Osteoblast (primary cell): ENCODE measurements around the gene ANKS4B. TPM values are rescaled to one million over a fixed set of nuclear protein-coding genes. Genes with fewer than 3 reads are reported as not detected.
A peak's percentile ranks its signal among the peaks of the same experiment; 100 is the strongest.

Experiments used
- DNase-seq: peaks from one replicate; pipeline ENCODE4 v3.0.0; 2011; ENCODE audit warnings: low spot score, mixed read lengths; ENCODE audit not compliant: insufficient read length; ENCODE audit errors: missing footprints
- H2AFZ ChIP-seq: 2 replicates; pipeline ENCODE4 v1.6.0; 2011; ENCODE audit warnings: mild to moderate bottlenecking, low read length
- H3K27ac ChIP-seq: 2 replicates; pipeline ENCODE4 v1.5.1; 2011; ENCODE audit warnings: mild to moderate bottlenecking, low read depth, low read length, moderate library complexity
- H3K27me3 ChIP-seq: 2 replicates; pipeline ENCODE4 v1.6.0; 2012; ENCODE audit warnings: mild to moderate bottlenecking, control low read depth, inconsistent platforms, low read length, moderate library complexity; ENCODE audit not compliant: insufficient read depth
- H3K36me3 ChIP-seq: 2 replicates; pipeline ENCODE4 v1.5.1; 2011; ENCODE audit warnings: mild to moderate bottlenecking, low read length, control low read depth, moderate library complexity; ENCODE audit not compliant: insufficient read depth
- H3K4me1 ChIP-seq: 2 replicates; pipeline ENCODE4 v1.5.1; 2011; ENCODE audit warnings: mild to moderate bottlenecking, low read length, control low read depth, moderate library complexity; ENCODE audit not compliant: insufficient read depth
- H3K4me2 ChIP-seq: 2 replicates; pipeline ENCODE4 v1.6.0; 2011; ENCODE audit warnings: mild to moderate bottlenecking, low read length; ENCODE audit not compliant: insufficient read depth
- H3K4me3 ChIP-seq: fragments of 200-600 bp; sonication (generic); 3 replicates; pipeline ENCODE4 v1.5.1; 2012; ENCODE audit warnings: mild to moderate bottlenecking, low read length, inconsistent platforms; ENCODE audit not compliant: insufficient read depth
- H3K79me2 ChIP-seq: 2 replicates; pipeline ENCODE4 v1.6.0; 2012; ENCODE audit warnings: mild to moderate bottlenecking, low read length, control low read depth, inconsistent platforms; ENCODE audit not compliant: insufficient read depth
- H3K9me3 ChIP-seq: 2 replicates; pipeline ENCODE4 v1.5.1; 2011; ENCODE audit warnings: low read depth, low read length, control low read depth
- H4K20me1 ChIP-seq: 2 replicates; pipeline ENCODE4 v1.6.0; 2012; ENCODE audit warnings: mild to moderate bottlenecking, low read length, control low read depth; ENCODE audit not compliant: insufficient read depth
- CTCF ChIP-seq: IDR thresholded peaks from 2 replicates; pipeline ENCODE4 v1.5.1; 2011; ENCODE audit warnings: mild to moderate bottlenecking, low read depth, low read length, moderate library complexity; ENCODE audit errors: extremely low read depth
- total RNA-seq: library from RNA; depleted of rRNA; stranded (reverse); fragments of >200 nt; gene quantifications from 2 replicates; pipeline ENCODE4 v1.2.3, GENCODE V29; 2012

Gene ANKS4B
- total RNA-seq, 1 donor: not detected

DNA sequence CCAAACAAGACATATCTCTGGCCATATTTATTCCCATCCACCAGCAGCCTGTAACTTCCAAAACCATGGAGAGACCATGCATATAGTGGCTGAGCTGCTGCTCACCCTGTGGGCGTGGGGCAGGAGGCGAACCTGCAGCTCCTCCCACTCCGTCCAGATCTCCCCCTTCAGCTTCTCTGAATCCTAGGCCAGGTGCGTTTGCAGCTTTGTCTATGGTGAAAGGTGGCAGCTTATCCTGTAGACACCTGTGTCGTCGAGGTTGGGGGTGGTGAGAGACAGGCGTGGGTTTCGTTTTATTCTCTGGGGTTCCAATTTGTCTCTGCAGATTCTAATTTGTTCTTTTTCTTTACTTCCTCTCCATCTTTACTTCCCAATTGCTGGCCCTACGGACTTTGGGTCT lies 9.7 kb upstream of the ANKS4B start:
- H3K27ac ChIP-seq: no peak overlapping the region
- no peaks in the 10 kb centered on the region for H4K20me1 ChIP-seq
- no peak for TF ChIP-seq CTCF
- H3K4me2 ChIP-seq: no peak overlapping the region
- no peak overlapping the region for H3K4me3 ChIP-seq
- peak; percentile 5 for DNase-seq
- H2AFZ ChIP-seq: no peak overlapping the region
- peaks cover 50% of the 10 kb centered on the region for H3K27me3 ChIP-seq
- H3K9me3 ChIP-seq: no peaks in the 10 kb centered on the region
- H3K36me3 ChIP-seq: no peaks in the 10 kb centered on the region
- no peaks in the 10 kb centered on the region for H3K4me1 ChIP-seq
- H3K79me2 ChIP-seq: no peaks in the 10 kb centered on the region

DNA sequence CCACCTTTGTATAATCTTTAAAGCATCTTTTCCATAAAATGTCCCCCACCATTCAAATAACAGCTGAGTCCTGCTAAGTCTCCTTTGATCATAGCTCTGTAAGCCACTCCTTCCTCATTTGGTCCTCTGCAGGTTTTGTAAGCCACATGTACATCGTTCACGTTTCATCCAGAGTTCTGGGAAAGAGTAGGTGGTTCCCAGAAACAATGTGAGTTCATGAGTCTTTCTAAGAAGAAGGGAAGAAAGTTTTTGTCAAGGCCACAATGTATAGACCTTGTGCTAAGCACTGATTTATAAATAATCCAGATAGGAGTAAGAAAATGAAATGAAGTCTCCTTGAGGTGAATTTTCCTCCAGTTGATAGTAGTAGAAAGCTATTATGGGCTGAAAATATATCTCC lies 8.7 kb upstream of the ANKS4B start:
- Histone ChIP-seq H3K27ac (no peak overlapping the region), H3K36me3 (no peaks in the 10 kb centered on the region), H3K27me3 (peaks cover 54% of the 10 kb centered on the region), H4K20me1 (no peaks in the 10 kb centered on the region), H3K4me2 (no peak overlapping the region), H3K79me2 (no peaks in the 10 kb centered on the region), H2AFZ (no peak overlapping the region), H3K4me3 (no peak overlapping the region), H3K9me3 (no peaks in the 10 kb centered on the region), H3K4me1 (no peaks in the 10 kb centered on the region)
- no peak for DNase-seq
- no peak for TF ChIP-seq CTCF

DNA sequence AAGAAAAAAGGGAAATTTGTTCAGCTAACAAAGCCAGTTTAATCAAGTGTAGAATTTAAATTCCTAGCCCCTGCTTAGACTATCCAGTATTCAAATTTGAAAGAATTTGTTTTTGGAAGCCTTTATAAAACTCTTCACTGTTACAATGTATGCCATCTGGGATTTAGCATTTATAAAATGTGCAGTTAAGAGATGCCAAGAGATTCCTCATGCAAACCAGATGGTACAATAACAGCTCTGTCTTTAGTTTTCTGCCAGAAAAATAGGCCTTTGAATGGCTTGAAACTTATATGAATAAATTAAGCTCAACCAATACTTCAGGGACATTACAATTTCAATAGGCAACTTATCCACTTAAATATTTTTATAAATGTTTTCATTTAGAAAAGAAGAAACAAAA lies 6.8 kb upstream of the ANKS4B start:
- Histone ChIP-seq H3K9me3 (no peaks in the 10 kb centered on the region), H3K36me3 (no peaks in the 10 kb centered on the region), H2AFZ (no peak overlapping the region), H3K4me1 (no peaks in the 10 kb centered on the region), H3K79me2 (no peaks in the 10 kb centered on the region), H3K4me2 (no peak overlapping the region), H3K27ac (no peak overlapping the region), H4K20me1 (no peaks in the 10 kb centered on the region), H3K4me3 (no peak overlapping the region), H3K27me3 (peaks cover 52% of the 10 kb centered on the region)
- TF ChIP-seq CTCF: no peak
- no peak for DNase-seq

- no peaks in the 10 kb centered on the region for H3K36me3 ChIP-seq
- no peaks in the 10 kb centered on the region for H3K4me1 ChIP-seq
- TF ChIP-seq CTCF: no peak
- no peak overlapping the region for H3K27ac ChIP-seq
- H4K20me1 ChIP-seq: no peaks in the 10 kb centered on the region
- no peaks in the 10 kb centered on the region for H3K9me3 ChIP-seq
- H3K4me3 ChIP-seq: no peak overlapping the region
- no peak overlapping the region for H2AFZ ChIP-seq
- peaks cover 51% of the 10 kb centered on the region for H3K27me3 ChIP-seq
- no peak for DNase-seq
- H3K79me2 ChIP-seq: no peaks in the 10 kb centered on the region
- H3K4me2 ChIP-seq: no peak overlapping the region
Observed at GRCh38 chr16:21227866-21228265, 5.6 kb upstream of the ANKS4B start.
